ENCODE measurements around the gene FGD3. TPM values are rescaled to one million over a fixed set of nuclear protein-coding genes. Genes with fewer than 3 reads are reported as not detected.

The FGD3 gene
- total RNA-seq, 4 donors from 2014 or later: 4.3 to 5.1 (median 4.9) TPM

- H3K27me3 ChIP-seq: no peaks in the 10 kb centered on the region
- H3K4me1 ChIP-seq: peaks cover 0 to 8% (median 3%) of the 10 kb centered on the region in 4 donors
- H3K36me3 ChIP-seq: no peaks in the 10 kb centered on the region
- no peak overlapping the region for H3K27ac ChIP-seq (replicated peaks in 1 of 4)
- intact Hi-C loops (cut with DNase I): no loop called here
- H3K9me3 ChIP-seq: no peaks in the 10 kb centered on the region
- H3K4me3 ChIP-seq: no peak overlapping the region
- DNase-seq (ENCODE audit: extremely low spot score): no peak
- TF ChIP-seq POLR2AphosphoS5 (IDR thresholded peaks at IDR 0.05): no peak
- 94% methylated on average over 14 of the region's 19 CpGs for WGBS
These were observed 22.5 kb downstream of the FGD3 start for GRCh38 chr9:92969516-92970466.

GRCh38 chr9:92970467-92970923 is 23.2 kb downstream of the FGD3 start:
- DNase-seq (ENCODE audit: extremely low spot score): no peak
- Histone ChIP-seq H3K27me3 (no peaks in the 10 kb centered on the region), H3K27ac (replicated peaks in 1 of 4) (no peak overlapping the region), H3K4me3 (no peak overlapping the region), H3K4me1 (peaks cover 0 to 8% (median 3%) of the 10 kb centered on the region in 4 donors), H3K9me3 (no peaks in the 10 kb centered on the region), H3K36me3 (no peaks in the 10 kb centered on the region)
- TF ChIP-seq POLR2A (IDR thresholded peaks at IDR 0.05; ENCODE audit: low read depth) (no peak), POLR2AphosphoS5 (IDR thresholded peaks at IDR 0.05) (no peak), CTCF (IDR thresholded peaks at IDR 0.05) (no peak)
- WGBS: 81% methylated on average over 5 of the region's 5 CpGs
- intact Hi-C loops (cut with DNase I): no loop called here

- TF ChIP-seq CTCF (IDR thresholded peaks at IDR 0.05) (no peak), POLR2AphosphoS5 (IDR thresholded peaks at IDR 0.05) (no peak), EP300 (IDR thresholded peaks at IDR 0.05) (no peak)
- intact Hi-C loops (cut with DNase I): no loop called here
- peaks cover 0 to 2% (median 0%) of the 10 kb centered on the region in 4 donors for H3K36me3 ChIP-seq
- WGBS: 67% methylated on average over 5 of the region's 5 CpGs
- no peaks in the 10 kb centered on the region for H3K9me3 ChIP-seq
- H3K27ac ChIP-seq (replicated peaks in 1 of 4): no peak overlapping the region
- no peaks in the 10 kb centered on the region for H3K27me3 ChIP-seq
- DNase-seq (ENCODE audit: extremely low spot score): no peak
- H3K4me3 ChIP-seq: no peak overlapping the region
- peaks cover 0 to 8% (median 3%) of the 10 kb centered on the region in 4 donors for H3K4me1 ChIP-seq
These were observed 23.8 kb downstream of the FGD3 start for GRCh38 chr9:92971121-92971520.

GRCh38 chr9:92971776-92972175 is 24.5 kb downstream of the FGD3 start:
- Histone ChIP-seq H3K4me3 (no peak overlapping the region), H3K4me1 (peaks cover 0 to 8% (median 3%) of the 10 kb centered on the region in 4 donors), H3K9me3 (no peaks in the 10 kb centered on the region), H3K36me3 (peaks cover 0 to 4% (median 0%) of the 10 kb centered on the region in 4 donors), H3K27me3 (no peaks in the 10 kb centered on the region), H3K27ac (replicated peaks in 1 of 4) (no peak overlapping the region)
- 100% methylated on average over 1 of the region's 1 CpG for WGBS
- TF ChIP-seq POLR2A (IDR thresholded peaks at IDR 0.05; ENCODE audit: low read depth) (no peak), CTCF (IDR thresholded peaks at IDR 0.05) (no peak), EP300 (IDR thresholded peaks at IDR 0.05) (no peak), POLR2AphosphoS5 (IDR thresholded peaks at IDR 0.05) (no peak)
- DNase-seq (ENCODE audit: extremely low spot score): no peak
- intact Hi-C loops (cut with DNase I): no loop called here

GRCh38 chr9:92973700-92974099 is 26.4 kb downstream of the FGD3 start:
- Histone ChIP-seq H3K27ac (replicated peaks in 1 of 4) (no peak overlapping the region), H3K4me3 (no peak overlapping the region), H3K9me3 (no peaks in the 10 kb centered on the region), H3K4me1 (peaks cover 0 to 13% (median 8%) of the 10 kb centered on the region in 4 donors), H3K27me3 (no peaks in the 10 kb centered on the region), H3K36me3 (peaks cover 0 to 4% (median 0%) of the 10 kb centered on the region in 4 donors)
- TF ChIP-seq CTCF (IDR thresholded peaks at IDR 0.05) (no peak), POLR2AphosphoS5 (IDR thresholded peaks at IDR 0.05) (no peak), EP300 (IDR thresholded peaks at IDR 0.05) (no peak), POLR2A (IDR thresholded peaks at IDR 0.05; ENCODE audit: low read depth) (no peak)
- WGBS: 94% methylated on average over 7 of the region's 7 CpGs
- DNase-seq (ENCODE audit: extremely low spot score): no peak
- intact Hi-C loops (cut with DNase I): no loop called here

All from esophagus muscularis mucosa (tissue), 4 donors.